H1 (cell line): ENCODE measurements around the gene DMRT1. TPM values are rescaled to one million over a fixed set of nuclear protein-coding genes. Genes with fewer than 3 reads are reported as not detected.

Source experiments
- CTCF ChIA-PET: fragments of 300-600 bp; sonication (Branson Sonifier 250); formaldehyde crosslinking; loops from one replicate; lab custom pipeline; 2021; ENCODE audit not compliant: partially characterized antibody; lab: Charles Lee
- POLR2A ChIA-PET: fragments of 300-600 bp; sonication (Branson Sonifier 250); formaldehyde crosslinking; loops from one replicate; lab custom pipeline; 2021; ENCODE audit warnings: inconsistent platforms; ENCODE audit not compliant: partially characterized antibody; lab: Charles Lee
- DNase-seq, 2 experiments: peaks; one replicate each; pipeline versions ENCODE4 v3.0.0 to v3.0.0-alpha.2; 2010 to 2022; ENCODE audit warnings: low spot score in 2 of 2, low read depth in 1 of 2, mixed read lengths in 1 of 2
- FAIRE-seq: peaks from 2 replicates; lab custom pipeline; 2011; peaks lifted over from hg19 to GRCh38; lab: Jason Lieb, UNC
- H2AFZ ChIP-seq: 2 replicates; pipeline ENCODE4 v1.8.1; 2012; ENCODE audit warnings: low read length, inconsistent platforms
- H2AK5ac ChIP-seq: 2 replicates; pipeline ENCODE4 v1.6.1; 2013; ENCODE audit warnings: low read depth, low read length
- H2BK120ac ChIP-seq: replicated peaks from 2 replicates; pipeline ENCODE3; 2013; ENCODE audit warnings: low read depth, low read length, inconsistent platforms
- H2BK12ac ChIP-seq: 2 replicates; pipeline ENCODE4 v1.6.1; 2013; ENCODE audit warnings: low read depth, low read length
- H2BK15ac ChIP-seq: 2 replicates; pipeline ENCODE4 v1.6.1; 2013; ENCODE audit warnings: low read length
- H2BK20ac ChIP-seq: 2 replicates; pipeline ENCODE4 v1.6.1; 2013; ENCODE audit warnings: low read length
- H2BK5ac ChIP-seq: 2 replicates; pipeline ENCODE4 v1.6.1; 2013; ENCODE audit warnings: low read depth, low read length
- H3K14ac ChIP-seq: 2 replicates; pipeline ENCODE4 v1.6.1; 2013; ENCODE audit warnings: inconsistent platforms; ENCODE audit not compliant: insufficient read length
- H3K18ac ChIP-seq: 2 replicates; pipeline ENCODE4 v1.6.1; 2013; ENCODE audit warnings: low read length; ENCODE audit errors: extremely low read depth
- H3K23ac ChIP-seq: 2 replicates; pipeline ENCODE4 v1.6.1; 2013; ENCODE audit warnings: inconsistent platforms; ENCODE audit not compliant: insufficient read length
- H3K23me2 ChIP-seq: 2 replicates; pipeline ENCODE4 v1.6.1; 2013; ENCODE audit warnings: low read depth, low read length
- H3K27ac ChIP-seq: 2 replicates; pipeline ENCODE4 v1.6.1; 2011; ENCODE audit warnings: low read depth, low read length, inconsistent platforms
- H3K27me3 ChIP-seq, 4 experiments: replicated peaks in 1 of 4; 1 replicate in 1 of 4; 2 replicates in 3 of 4; pipeline versions ENCODE4 v1.6.1 to v1.8.1; 2011 to 2013; ENCODE audit warnings: low read length in 3 of 4, mild to moderate bottlenecking in 3 of 4, inconsistent platforms in 2 of 4, mixed read lengths in 2 of 4, moderate library complexity in 1 of 4; ENCODE audit not compliant: control insufficient read depth in 3 of 4, insufficient read depth in 3 of 4; ENCODE audit errors: extremely low read depth in 1 of 4
- H3K36me3 ChIP-seq, 4 experiments: 2 replicates each; pipeline versions ENCODE4 v1.6.1 to v1.8.1; 2011 to 2013; ENCODE audit warnings: mild to moderate bottlenecking in 4 of 4, low read length in 3 of 4, moderate library complexity in 2 of 4, control low read depth in 1 of 4, inconsistent platforms in 1 of 4; ENCODE audit not compliant: insufficient read depth in 4 of 4, control insufficient read depth in 2 of 4
- H3K4ac ChIP-seq: replicated peaks from 2 replicates; pipeline ENCODE3; 2013; ENCODE audit warnings: low read length, low read depth, mixed read lengths, inconsistent platforms; ENCODE audit not compliant: insufficient read length
- H3K4me1 ChIP-seq, 4 experiments: replicated peaks in 1 of 4; 1 replicate in 1 of 4; 2 replicates in 3 of 4; pipeline versions ENCODE4 v1.6.1 to v1.8.1; 2011 to 2013; ENCODE audit warnings: low read length in 3 of 4, inconsistent platforms in 2 of 4, mixed read lengths in 1 of 4; ENCODE audit not compliant: insufficient read depth in 4 of 4, control insufficient read depth in 3 of 4
- H3K4me2 ChIP-seq, 2 experiments: 2 replicates each; pipeline versions ENCODE4 v1.6.1 to v1.8.1; 2011 to 2013; ENCODE audit warnings: low read depth in 2 of 2, low read length in 2 of 2, control low read depth in 1 of 2, inconsistent platforms in 1 of 2, mild to moderate bottlenecking in 1 of 2; ENCODE audit not compliant: insufficient read depth in 1 of 2
- H3K4me3 ChIP-seq, 4 experiments: fragments of 200-600, 300-600 bp in 1 of 4; sonication (generic), shearing (Covaris generic), sonication (Bioruptor Twin) in 1 of 4; 2 replicates each; pipeline versions ENCODE4 v1.5.1 to v1.8.1; 2011 to 2016; ENCODE audit warnings: low read length in 4 of 4, low read depth in 3 of 4, control low read depth in 2 of 4, inconsistent platforms in 2 of 4, mild to moderate bottlenecking in 2 of 4, mixed read lengths in 1 of 4, moderate library complexity in 1 of 4; ENCODE audit not compliant: insufficient read depth in 2 of 4; ENCODE audit errors: extremely low read depth in 1 of 4
- H3K56ac ChIP-seq: replicated peaks from 2 replicates; pipeline ENCODE3; 2013; ENCODE audit warnings: low read depth, mild to moderate bottlenecking, mixed read lengths, low read length, inconsistent platforms; ENCODE audit not compliant: insufficient read length
- H3K79me1 ChIP-seq: 2 replicates; pipeline ENCODE4 v1.6.1; 2013; ENCODE audit warnings: low read depth, low read length, control low read depth
- H3K79me2 ChIP-seq, 2 experiments: 2 replicates each; pipeline versions ENCODE4 v1.6.1 to v1.8.1; 2012 to 2013; ENCODE audit warnings: low read length in 2 of 2, mild to moderate bottlenecking in 2 of 2, inconsistent platforms in 1 of 2; ENCODE audit not compliant: insufficient read depth in 2 of 2, control insufficient read depth in 1 of 2
- H3K9ac ChIP-seq, 4 experiments: replicated peaks in 1 of 4; 1 replicate in 1 of 4; 2 replicates in 3 of 4; pipeline versions ENCODE4 v1.6.1 to v1.8.1; 2011 to 2013; ENCODE audit warnings: low read depth in 3 of 4, low read length in 3 of 4, control low read depth in 2 of 4, mild to moderate bottlenecking in 2 of 4, moderate library complexity in 2 of 4, inconsistent platforms in 1 of 4; ENCODE audit errors: extremely low read depth in 1 of 4
- H3K9me3 ChIP-seq, 2 experiments: 2 replicates each; pipeline versions ENCODE4 v1.6.1 to v1.8.1; 2012 to 2013; ENCODE audit warnings: mild to moderate bottlenecking in 2 of 2, moderate library complexity in 2 of 2, control low read depth in 1 of 2, inconsistent platforms in 1 of 2, low read depth in 1 of 2, low read length in 1 of 2, mixed read lengths in 1 of 2; ENCODE audit not compliant: insufficient read depth in 2 of 2
- H4K20me1 ChIP-seq, 2 experiments: replicated peaks in 1 of 2; 2 replicates each; pipeline versions ENCODE3 to v1.8.1; 2011 to 2013; ENCODE audit warnings: inconsistent platforms in 2 of 2, low read length in 2 of 2, mild to moderate bottlenecking in 1 of 2; ENCODE audit not compliant: insufficient read depth in 2 of 2, control insufficient read depth in 1 of 2
- H4K5ac ChIP-seq: 2 replicates; pipeline ENCODE4 v1.6.1; 2013; ENCODE audit warnings: low read length, low read depth, mixed read lengths, inconsistent platforms; ENCODE audit not compliant: insufficient read length
- H4K8ac ChIP-seq: 2 replicates; pipeline ENCODE4 v1.8.0; 2013; ENCODE audit warnings: mild to moderate bottlenecking, moderate library complexity, low read length, inconsistent platforms; ENCODE audit not compliant: insufficient read depth; ENCODE audit errors: extremely low read depth
- H4K91ac ChIP-seq: replicated peaks from 2 replicates; pipeline ENCODE3; 2013; ENCODE audit warnings: low read length, mixed read lengths, inconsistent platforms; ENCODE audit not compliant: insufficient read length
- CHD1 ChIP-seq: IDR thresholded peaks from 2 replicates; pipeline ENCODE4 v1.6.1; 2012; ENCODE audit warnings: low read depth, low read length, improper control_type of control experiment
- CTCF ChIP-seq, 3 experiments: IDR thresholded peaks; 1 replicate in 2 of 3; 2 replicates in 1 of 3; pipeline versions ENCODE4 v1.5.1 to v1.6.1; 2011; ENCODE audit warnings: low read length in 3 of 3, mild to moderate bottlenecking in 3 of 3, inconsistent platforms in 2 of 3, low read depth in 1 of 3, moderate library complexity in 1 of 3; ENCODE audit not compliant: insufficient read depth in 1 of 3; ENCODE audit errors: control extremely low read depth in 1 of 3
- RAD21 ChIP-seq, 2 experiments: IDR thresholded peaks in 1 of 2; conservative IDR thresholded peaks in 1 of 2; 2 replicates each; pipeline ENCODE4 v1.6.1; 2011; ENCODE audit warnings: low read depth in 2 of 2, low read length in 2 of 2, improper control_type of control experiment in 1 of 2, inconsistent platforms in 1 of 2, mild to moderate bottlenecking in 1 of 2, moderate library complexity in 1 of 2
- TEAD4 ChIP-seq: IDR thresholded peaks from 2 replicates; pipeline ENCODE4 v1.6.1; 2012; ENCODE audit warnings: low read depth, low read length, inconsistent platforms, mixed read lengths
- USF2 ChIP-seq: IDR thresholded peaks from 2 replicates; pipeline ENCODE4 v1.6.1; 2011; ENCODE audit warnings: low read length, improper control_type of control experiment
- YY1 ChIP-seq: IDR thresholded peaks from 2 replicates; pipeline ENCODE4 v1.6.1; 2011; ENCODE audit warnings: low read depth, mild to moderate bottlenecking, low read length
- WGBS, 2 experiments: shearing (Covaris generic) in 1 of 2; methylation state at CpG; one replicate each; pipeline versions ENCODE4 v1.1.6 to v1.1.7; 2013 to 2015; ENCODE audit warnings: low lambda C conversion rate in 2 of 2, mixed read lengths in 2 of 2, inconsistent platforms in 1 of 2, low coverage in 1 of 2, missing lambda C conversion rate in 1 of 2; ENCODE audit not compliant: insufficient replicate concordance in 2 of 2, insufficient coverage in 1 of 2, insufficient read length in 1 of 2; ENCODE audit errors: extremely low coverage in 1 of 2, missing lambda C conversion rate in 1 of 2; 5-methylcytosine and 5-hydroxymethylcytosine counted together
- polyA plus RNA-seq, 7 experiments: library from polyadenylated mRNA; depleted of rRNA in 3 of 7; stranded (reverse) in 5 of 7; unstranded in 2 of 7; fragments of >200 nt in 5 of 7; fragments of 200-250 nt in 2 of 7; gene quantifications; 1 replicate in 5 of 7; 2 replicates in 1 of 7; 4 replicates in 1 of 7; pipeline versions ENCODE4 v1.2.1 to v1.2.3, GENCODE V29; 2011 to 2013; ENCODE audit warnings: missing spikeins in 2 of 7, mixed read lengths in 2 of 7
- total RNA-seq: library from RNA; stranded (reverse); fragmentation: NEBNext Ultra II Directional; extraction: Animal tissue kit (Norgen Biotek cat#: 25700); gene quantifications from 2 replicates; pipeline ENCODE4 v1.2.1, GENCODE V29; 2021

Gene DMRT1
- total and polyA plus RNA-seq, 2 of the 8 experiments (the other 6 are each of a cell fraction or from before 2014, with no cell fraction given), result 0.15 TPM; not detected in 1

GRCh38 chr9:928363-929042, 87.0 kb downstream of the DMRT1 start:
- H3K4me2 ChIP-seq, result no peak overlapping the region
- H4K8ac ChIP-seq, result no peak overlapping the region
- CTCF ChIA-PET, result interaction anchor here (0.6 to 8.2 kb wide), 24 partner anchors 10 to 577 kb away, joined by 3 to 97 read pairs (median 6); partner anchors contain the start of gene DMRT3
- TF ChIP-seq YY1, result no peak
- TF ChIP-seq USF2, result no peak
- no peak for TF ChIP-seq CHD1
- no peak for TF ChIP-seq TEAD4
- TF ChIP-seq RAD21 (IDR thresholded peaks at IDR 0.05 in 1 of 2, conservative IDR thresholded peaks at IDR 0.05 in 1 of 2; ENCODE audit: low read depth in 2 of 2, low read length in 2 of 2), result peak; percentile 18 to 49; a peak in 3 of 4 replicates
- TF ChIP-seq CTCF (IDR thresholded peaks at IDR 0.05; ENCODE audit: control extremely low read depth in 1 of 3, insufficient read depth in 1 of 3, low read depth in 1 of 3, low read length in 3 of 3), result peak; percentile 30 to 79 (median 64)
- H3K4me1 ChIP-seq, result no peaks in the 10 kb centered on the region
- no peak overlapping the region for H3K9ac ChIP-seq
- H3K4ac ChIP-seq, result no peak overlapping the region
- H3K23me2 ChIP-seq, result no peaks in the 10 kb centered on the region
- H2BK120ac ChIP-seq, result no peak overlapping the region
- no peaks in the 10 kb centered on the region for H3K36me3 ChIP-seq
- no peaks in the 10 kb centered on the region for H3K79me2 ChIP-seq
- no peak overlapping the region for H3K27ac ChIP-seq
- no peak overlapping the region for H2AK5ac ChIP-seq
- no peak overlapping the region for H3K4me3 ChIP-seq
- FAIRE-seq (peak; percentile 97), DNase-seq (peak; percentile 19 to 54)
- no peak overlapping the region for H3K56ac ChIP-seq
- no peak overlapping the region for H2BK12ac ChIP-seq
- H3K14ac ChIP-seq, result no peak overlapping the region
- H2BK5ac ChIP-seq, result no peak overlapping the region
- H2AFZ ChIP-seq, result no peak overlapping the region
- H4K5ac ChIP-seq, result no peak overlapping the region
- no peak overlapping the region for H4K91ac ChIP-seq
- H3K79me1 ChIP-seq, result no peaks in the 10 kb centered on the region
- no peak overlapping the region for H3K18ac ChIP-seq
- no peaks in the 10 kb centered on the region for H4K20me1 ChIP-seq
- no peaks in the 10 kb centered on the region for H3K27me3 ChIP-seq
- WGBS, 2 experiments, result 64% methylated on average over 6 of the region's 6 CpGs; no CpG with 5 or more reads in 1 of the 2 experiments
- no peak overlapping the region for H2BK15ac ChIP-seq
- no peaks in the 10 kb centered on the region for H3K9me3 ChIP-seq
- POLR2A ChIA-PET, result no interaction called here
- no peak overlapping the region for H2BK20ac ChIP-seq
- H3K23ac ChIP-seq, result no peak overlapping the region
